IPS-11a (cell line): ENCODE measurements around the gene CYP2C9.
"Not testable (repeated sequence)": the region's sequence is repeated elsewhere in the genome, so short reads cannot be mapped to it uniquely, and the experiment has no call there.

Experiments
- H3K4me3 ChIP-seq: one replicate; pipeline ENCODE4 v1.5.1; 2013; ENCODE audit warnings: low read depth, low read length, control low read depth

CYP2C9 gene

GRCh38 chr10:94938383-94938782 is at the start of gene CYP2C9:
TSS of gene CYP2C9 (plus strand) at chr10:94938658. CDS start at chr10:94938683, 25 bp downstream.
- no peak within 1 kb of the TSS for H3K4me3 ChIP-seq

- no peak overlapping the region for H3K4me3 ChIP-seq
These were observed 49.3 kb upstream of the CYP2C9 start for GRCh38 chr10:94889123-94889522.

GRCh38 chr10:94890264-94891022 is 48.0 kb upstream of the CYP2C9 start:
- no peak overlapping the region for H3K4me3 ChIP-seq

- H3K4me3 ChIP-seq: not testable (repeated sequence)
These were observed 40.0 kb upstream of the CYP2C9 start for GRCh38 chr10:94898414-94898813.

GRCh38 chr10:94902080-94902479 is 36.4 kb upstream of the CYP2C9 start:
- H3K4me3 ChIP-seq: no peak overlapping the region

GRCh38 chr10:94902570-94902969 is 35.9 kb upstream of the CYP2C9 start:
- no peak overlapping the region for H3K4me3 ChIP-seq

- not testable (repeated sequence) for H3K4me3 ChIP-seq
These were observed 33.8 kb upstream of the CYP2C9 start for GRCh38 chr10:94904506-94905148.

- H3K4me3 ChIP-seq: no peak overlapping the region
These were observed 22.0 kb upstream of the CYP2C9 start for GRCh38 chr10:94916423-94916822.

- H3K4me3 ChIP-seq: no peak overlapping the region
These were observed 1.7 kb upstream of the CYP2C9 start for GRCh38 chr10:94936721-94937120.

GRCh38 chr10:94943432-94944103 is 5.1 kb downstream of the CYP2C9 start:
- not testable (repeated sequence) for H3K4me3 ChIP-seq

GRCh38 chr10:94946181-94946580 is 7.7 kb downstream of the CYP2C9 start:
- not testable (repeated sequence) for H3K4me3 ChIP-seq

GRCh38 chr10:94963901-94964300 is 25.4 kb downstream of the CYP2C9 start:
- H3K4me3 ChIP-seq: no peak overlapping the region

- H3K4me3 ChIP-seq: no peak overlapping the region
These were observed 45.1 kb downstream of the CYP2C9 start for GRCh38 chr10:94983555-94983954.

- no peak overlapping the region for H3K4me3 ChIP-seq
These were observed 50.7 kb downstream of the CYP2C9 start for GRCh38 chr10:94989192-94989591.

- no peak overlapping the region for H3K4me3 ChIP-seq
These were observed 52.9 kb downstream of the CYP2C9 start for GRCh38 chr10:94991243-94991888.

- H3K4me3 ChIP-seq: no peak overlapping the region
These were observed 54.4 kb downstream of the CYP2C9 start for GRCh38 chr10:94992811-94993210.

- no peak overlapping the region for H3K4me3 ChIP-seq
These were observed 59.3 kb downstream of the CYP2C9 start for GRCh38 chr10:94997741-94998174.

- H3K4me3 ChIP-seq: no peak overlapping the region
These were observed 88.0 kb downstream of the CYP2C9 start for GRCh38 chr10:95026461-95026860.

- no peak overlapping the region for H3K4me3 ChIP-seq
These were observed 93.2 kb downstream of the CYP2C9 start for GRCh38 chr10:95031656-95032055.

GRCh38 chr10:95034401-95034800 is 95.9 kb downstream of the CYP2C9 start:
- no peak overlapping the region for H3K4me3 ChIP-seq
